ENCODE measurements around the gene KMT2B. TPM values are rescaled to one million over a fixed set of nuclear protein-coding genes. Genes with fewer than 3 reads are reported as not detected.

The KMT2B gene
- total and polyA plus RNA-seq, 9 of the 15 experiments (the other 6 are each of a cell fraction or from before 2014, with no cell fraction given) = 0.63 to 43.9 (median 8.1) TPM

GRCh38 chr19:35745328-35746086, 27.7 kb downstream of the KMT2B start, which contains the start of the genes PSENEN and U2AF1L4 (continued):
- TF ChIP-seq SIX5 (IDR thresholded peaks at IDR 0.05; ENCODE audit: borderline replicate concordance in 1 of 2, insufficient read depth in 1 of 2, low read depth in 1 of 2, low read length in 2 of 2) = peak; percentile 74 to 83
- TF ChIP-seq ZBTB8A (IDR thresholded peaks at IDR 0.05; ENCODE audit: partially characterized antibody) = no peak
- TF ChIP-seq ZNF583 (CRISPR knock-in tag; IDR thresholded peaks at IDR 0.05) = no peak
- peak; percentile 81 for TF ChIP-seq MBD2 (IDR thresholded peaks at IDR 0.05; ENCODE audit: borderline replicate concordance, low read depth)
- TF ChIP-seq SMAD2 (IDR thresholded peaks at IDR 0.05; ENCODE audit: low read depth, low read length) = no peak
- TF ChIP-seq CAMTA2 (CRISPR knock-in tag; conservative IDR thresholded peaks at IDR 0.05) = no peak
- peak; percentile 61 for TF ChIP-seq GMEB1 (CRISPR knock-in tag; IDR thresholded peaks at IDR 0.05)
- TF ChIP-seq ZNF518B (CRISPR knock-in tag; IDR thresholded peaks at IDR 0.05) = no peak
- no peak for TF ChIP-seq ZNF445 (CRISPR knock-in tag; IDR thresholded peaks at IDR 0.05; ENCODE audit: low read depth)
- TF ChIP-seq POLR2G (IDR thresholded peaks at IDR 0.05; ENCODE audit: low read depth, low read length) = no peak
- no peak for TF ChIP-seq CUX1 (CRISPR knock-in tag; IDR thresholded peaks at IDR 0.05)
- no peak for TF ChIP-seq SRSF7 (optimal IDR thresholded peaks at IDR 0.05; ENCODE audit: low read depth, low read length)
- TF ChIP-seq ZNF655 (CRISPR knock-in tag; IDR thresholded peaks at IDR 0.05) = no peak
- peak; percentile 98 for TF ChIP-seq GABPA (tag; conservative IDR thresholded peaks at IDR 0.05; ENCODE audit: low read depth)
- peak; percentile 92 for TF ChIP-seq ATF7 (IDR thresholded peaks at IDR 0.05)
- no peak for TF ChIP-seq HEY1 (CRISPR knock-in tag; IDR thresholded peaks at IDR 0.05; ENCODE audit: borderline replicate concordance)

All from K562 (cell line).